HL-60 (cell line): ENCODE data around the gene ACTR3C.

Experiments
- GABPA ChIP-seq: IDR thresholded peaks from 2 replicates; pipeline ENCODE4 v1.6.1; 2012; ENCODE audit warnings: low read depth
- REST ChIP-seq: IDR thresholded peaks from 2 replicates; pipeline ENCODE4 v1.6.1; 2012; ENCODE audit warnings: low read depth; ENCODE audit not compliant: insufficient replicate concordance
- TF ChIP-seq, protein P1 (sequence below): IDR thresholded peaks from one replicate; pipeline ENCODE4 v1.5.1; 2011; ENCODE audit warnings: low read length, control low read depth, inconsistent platforms; ENCODE audit not compliant: insufficient read depth

- TF ChIP-seq, protein P1, sequence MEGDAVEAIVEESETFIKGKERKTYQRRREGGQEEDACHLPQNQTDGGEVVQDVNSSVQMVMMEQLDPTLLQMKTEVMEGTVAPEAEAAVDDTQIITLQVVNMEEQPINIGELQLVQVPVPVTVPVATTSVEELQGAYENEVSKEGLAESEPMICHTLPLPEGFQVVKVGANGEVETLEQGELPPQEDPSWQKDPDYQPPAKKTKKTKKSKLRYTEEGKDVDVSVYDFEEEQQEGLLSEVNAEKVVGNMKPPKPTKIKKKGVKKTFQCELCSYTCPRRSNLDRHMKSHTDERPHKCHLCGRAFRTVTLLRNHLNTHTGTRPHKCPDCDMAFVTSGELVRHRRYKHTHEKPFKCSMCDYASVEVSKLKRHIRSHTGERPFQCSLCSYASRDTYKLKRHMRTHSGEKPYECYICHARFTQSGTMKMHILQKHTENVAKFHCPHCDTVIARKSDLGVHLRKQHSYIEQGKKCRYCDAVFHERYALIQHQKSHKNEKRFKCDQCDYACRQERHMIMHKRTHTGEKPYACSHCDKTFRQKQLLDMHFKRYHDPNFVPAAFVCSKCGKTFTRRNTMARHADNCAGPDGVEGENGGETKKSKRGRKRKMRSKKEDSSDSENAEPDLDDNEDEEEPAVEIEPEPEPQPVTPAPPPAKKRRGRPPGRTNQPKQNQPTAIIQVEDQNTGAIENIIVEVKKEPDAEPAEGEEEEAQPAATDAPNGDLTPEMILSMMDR = no peak
- TF ChIP-seq GABPA = no peak
- no peak for TF ChIP-seq REST
Observed at GRCh38 chr7:150339409-150339809, 16.1 kb upstream of the ACTR3C start.
